ENCODE results near the gene RPS6KA2.

- TF ChIP-seq CTCF (IDR thresholded peaks at IDR 0.05) (no peak), POLR2A (IDR thresholded peaks at IDR 0.05) (no peak)
Observed at GRCh38 chr6:166476061-166476591, 150.9 kb downstream of the RPS6KA2 start.
